GM18873 (cell line): Measurements from ENCODE around the gene NFIX.

ENCODE experiments used
- ATAC-seq: cut with Tn5 transposase; IDR thresholded peaks from one replicate; pipeline ENCODE4 v1.9.1; 2021; ENCODE audit warnings: mild to moderate bottlenecking, moderate library complexity, moderate number of reproducible peaks; ENCODE audit not compliant: unreplicated experiment, low FRiP score

NFIX gene

GRCh38 chr19:13099073-13099999 lies 104.1 kb downstream of the NFIX start:
- no peak for ATAC-seq

- no peak for ATAC-seq
Measured at GRCh38 chr19:13100031-13100588, 104.8 kb downstream of the NFIX start.

GRCh38 chr19:13100841-13101589 lies 105.7 kb downstream of the NFIX start:
- no peak for ATAC-seq

- no peak for ATAC-seq
Measured at GRCh38 chr19:13101590-13102415, 106.5 kb downstream of the NFIX start.

- no peak for ATAC-seq
Measured at GRCh38 chr19:13102416-13102665, 107.1 kb downstream of the NFIX start.

GRCh38 chr19:13102666-13103580 lies 107.6 kb downstream of the NFIX start, which contains the start of gene LYL1:
TSS of gene LYL1 (minus strand) at chr19:13102858. CDS start at chr19:13101171, 1,687 bp downstream.
- no peak for ATAC-seq

- ATAC-seq = no peak
Measured at GRCh38 chr19:13103581-13104359, 108.5 kb downstream of the NFIX start.

- ATAC-seq = no peak
Measured at GRCh38 chr19:13104360-13104847, 109.1 kb downstream of the NFIX start.

- no peak for ATAC-seq
Measured at GRCh38 chr19:13104848-13105711, 109.8 kb downstream of the NFIX start.

GRCh38 chr19:13109361-13110098 lies 114.3 kb downstream of the NFIX start:
- ATAC-seq = no peak

GRCh38 chr19:13110099-13110610 lies 114.9 kb downstream of the NFIX start:
- ATAC-seq = no peak

- ATAC-seq = no peak
Measured at GRCh38 chr19:13112555-13112954, 117.3 kb downstream of the NFIX start.

GRCh38 chr19:13115936-13116281 lies 120.6 kb downstream of the NFIX start:
- ATAC-seq = no peak

GRCh38 chr19:13116282-13117175 lies 121.3 kb downstream of the NFIX start, which contains the start of gene TRMT1:
TSS of gene TRMT1 (minus strand) at chr19:13116740. CDS start at chr19:13116399, 341 bp downstream.
- ATAC-seq = no peak

GRCh38 chr19:13117176-13117771 lies 122.0 kb downstream of the NFIX start:
- no peak for ATAC-seq
